Lower leg skin (tissue), 4 donors: Measurements from ENCODE around the gene ETS1. TPM values are rescaled to one million over a fixed set of nuclear protein-coding genes. Genes with fewer than 3 reads are reported as not detected.

Experiments
- DNase-seq, 2 donors: peaks; one replicate each; pipeline ENCODE4 v3.0.0-alpha.2; 2019; ENCODE audit warnings: low spot score in 2 of 2
- H3K4me3 ChIP-seq: fragments of 200-600 bp; sonication (generic); 2 replicates; pipeline ENCODE4 v1.5.1; 2017; ENCODE audit warnings: mild to moderate bottlenecking, low read depth; ENCODE audit not compliant: poor library complexity, severe bottlenecking
- CTCF ChIP-seq, 3 donors: fragments of 450-650 bp; IDR thresholded peaks; one replicate each; pipeline ENCODE4 v1.5.1; 2016; ENCODE audit warnings: antibody characterized with exemption in 3 of 3, mild to moderate bottlenecking in 3 of 3, moderate library complexity in 2 of 3
- POLR2A ChIP-seq, 2 donors: fragments of 450-650 bp; IDR thresholded peaks; one replicate each; pipeline ENCODE4 v1.6.1; 2016 to 2017; ENCODE audit warnings: antibody characterized with exemption in 2 of 2, mild to moderate bottlenecking in 1 of 2, moderate library complexity in 1 of 2
- WGBS, 2 donors: methylation state at CpG; one replicate each; pipeline ENCODE4 v1.1.5; 2018; 5-methylcytosine and 5-hydroxymethylcytosine counted together
- intact Hi-C: fragments of 100-400 bp; cut with DNase I; formaldehyde crosslinking; loops from one replicate; pipeline ENCODE4 v1.15.0; 2023; ENCODE audit warnings: low total_unique reads
- total RNA-seq, 4 donors: library from RNA; depleted of rRNA; stranded (reverse); fragments of >200 nt; gene quantifications; one replicate each; pipeline ENCODE4 v1.1.0, GENCODE V29; 2016

The ETS1 gene
- total RNA-seq, 4 donors from 2014 or later = 20.6 to 38.7 (median 21.8) TPM

GRCh38 chr11:128609785-128610184 is 22.4 kb upstream of the ETS1 start:
- no peak overlapping the region for H3K4me3 ChIP-seq
- intact Hi-C loops = no loop called here
- no peak for DNase-seq
- TF ChIP-seq CTCF (IDR thresholded peaks at IDR 0.05) (no peak), POLR2A (IDR thresholded peaks at IDR 0.05) (no peak)
- 84 to 87% methylated on average over 6 of the region's 6 CpGs for WGBS, 2 donors

GRCh38 chr11:128608746-128609407 is 21.5 kb upstream of the ETS1 start:
- WGBS, 2 donors = 81 to 84% methylated on average over 10 of the region's 10 CpGs
- intact Hi-C loops = no loop called here
- DNase-seq = no peak
- no peak overlapping the region for H3K4me3 ChIP-seq
- no peak for TF ChIP-seq CTCF (IDR thresholded peaks at IDR 0.05)
- TF ChIP-seq POLR2A (IDR thresholded peaks at IDR 0.05) = no peak

DNA sequence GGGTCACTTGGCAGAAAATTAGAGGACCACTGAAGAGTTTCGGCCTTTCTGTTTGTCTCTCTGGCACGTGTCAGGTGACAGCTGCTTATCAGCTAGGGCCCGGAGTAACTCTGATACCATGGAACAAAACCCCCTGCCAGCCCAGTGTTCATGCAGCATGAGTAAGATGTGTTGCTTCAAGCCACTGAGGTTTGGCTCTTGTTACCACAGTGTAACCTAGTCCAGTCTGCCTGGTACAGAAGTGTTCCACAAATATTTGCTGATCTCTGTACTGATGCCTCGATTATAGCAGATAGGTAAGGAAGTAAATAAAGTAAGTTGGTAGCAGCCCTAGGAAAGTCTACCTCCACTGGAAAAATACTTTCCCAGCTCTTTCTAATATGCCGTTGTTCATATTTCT is 20.5 kb upstream of the ETS1 start:
- H3K4me3 ChIP-seq = no peak overlapping the region
- TF ChIP-seq CTCF (IDR thresholded peaks at IDR 0.05) = no peak
- no peak for TF ChIP-seq POLR2A (IDR thresholded peaks at IDR 0.05)
- DNase-seq = no peak
- intact Hi-C loops = no loop called here
- 92 to 95% methylated on average over 5 of the region's 5 CpGs for WGBS, 2 donors

DNA sequence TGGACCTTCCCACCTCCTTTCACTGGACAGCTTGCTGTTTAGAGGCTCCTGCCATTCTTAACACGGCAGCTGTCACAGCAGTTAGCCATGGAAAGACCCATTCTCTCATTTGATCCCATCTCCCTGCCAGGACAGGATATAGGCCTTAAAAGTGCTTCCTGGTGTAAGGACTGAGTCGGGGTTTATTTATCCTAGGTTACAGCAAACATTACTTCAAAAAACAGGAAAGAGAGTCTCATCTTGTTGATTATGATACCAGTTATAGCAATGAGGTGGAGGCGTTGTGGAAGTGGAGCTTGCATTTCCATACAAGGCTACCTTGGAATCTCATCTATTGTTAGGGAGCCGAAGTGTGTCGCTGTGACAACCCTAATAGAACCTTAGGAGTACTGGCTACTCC is 17.4 kb upstream of the ETS1 start:
- intact Hi-C loops = no loop called here
- no peak for TF ChIP-seq POLR2A (IDR thresholded peaks at IDR 0.05)
- no peak for TF ChIP-seq CTCF (IDR thresholded peaks at IDR 0.05)
- no peak overlapping the region for H3K4me3 ChIP-seq
- no peak for DNase-seq
- WGBS, 2 donors = 84 to 88% methylated on average over 5 of the region's 5 CpGs

DNA sequence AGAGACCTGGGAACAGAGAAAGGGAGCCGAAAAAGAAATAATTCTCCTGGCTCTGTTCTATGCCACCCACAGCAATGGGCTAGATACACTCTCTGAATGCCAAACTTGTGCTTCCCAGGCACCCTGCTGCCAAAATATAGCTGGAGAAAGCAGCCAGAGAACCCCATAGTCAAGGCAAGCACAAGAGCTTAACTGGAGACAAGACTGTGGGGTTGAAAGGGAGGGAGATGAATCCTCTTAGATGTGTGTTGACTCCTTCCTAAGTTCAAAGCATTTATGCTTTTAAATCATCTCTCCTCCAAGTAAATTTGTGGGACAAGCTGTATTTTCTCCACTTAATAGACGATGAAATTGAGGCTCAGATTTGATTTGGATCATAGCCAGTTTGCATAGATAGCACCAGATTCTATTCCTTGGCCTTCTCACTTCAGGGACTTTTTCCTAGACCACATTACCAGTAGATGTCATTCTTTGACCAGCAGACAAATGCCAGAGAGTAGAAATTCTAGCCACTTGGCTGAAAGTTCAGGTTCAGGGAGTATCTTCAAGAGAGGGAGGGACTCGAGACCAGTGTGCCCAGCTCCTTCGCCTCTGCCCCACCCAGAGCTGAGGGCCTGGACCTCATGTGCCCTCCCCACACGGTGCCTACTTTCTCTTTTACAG is 16.5 kb upstream of the ETS1 start:
- 84 to 85% methylated on average over 5 of the region's 5 CpGs for WGBS, 2 donors
- intact Hi-C loops = no loop called here
- DNase-seq = no peak
- TF ChIP-seq CTCF (IDR thresholded peaks at IDR 0.05) (no peak), POLR2A (IDR thresholded peaks at IDR 0.05) (no peak)
- no peak overlapping the region for H3K4me3 ChIP-seq
